ENCODE results near the gene CACNA1C.

- TF ChIP-seq TAF1 (IDR thresholded peaks at IDR 0.05; ENCODE audit: low read depth, low read length) (no peak), POLR2A (IDR thresholded peaks at IDR 0.05; ENCODE audit: low read depth, low read length) (no peak), POU2F2 (IDR thresholded peaks at IDR 0.05; ENCODE audit: low read depth, low read length) (no peak)
Observed at GRCh38 chr12:2322554-2323120, 269.9 kb downstream of the CACNA1C start.

Measured in GM12891 (cell line).